ENCODE data around the gene BAIAP2L1. TPM values are rescaled to one million over a fixed set of nuclear protein-coding genes. Genes with fewer than 3 reads are reported as not detected.
"Not testable (repeated sequence)": the region's sequence is repeated elsewhere in the genome, so short reads cannot be mapped to it uniquely, and the experiment has no call there.

Gene BAIAP2L1
- total and polyA plus RNA-seq, 2 donors (not counting 3 experiments of a cell fraction or from before 2014, with no cell fraction given), result 0.32 to 1.1 TPM

- H3K4me1 ChIP-seq (ENCODE audit: control insufficient read depth, extremely low read depth, insufficient read depth, low read length), result peaks cover 13% of the 10 kb centered on the region
- H3K4me2 ChIP-seq (ENCODE audit: insufficient read depth, low read length), result peak overlapping the region; percentile 26
- dilution Hi-C loops (cut with MboI; ENCODE audit: extremely low pct_ligation_motif_present, low sequenced_read_pairs), result no loop called here
- H3K4me3 ChIP-seq (replicated peaks in 1 of 3; ENCODE audit: insufficient read depth in 1 of 3, low read depth in 1 of 3, low read length in 3 of 3), result no peak overlapping the region
- BruUV-seq (replicated peaks), result TSS peak; percentile 97
- H3K9ac ChIP-seq (replicated peaks; ENCODE audit: extremely low read depth, insufficient read depth, low read length), result peak overlapping the region; percentile 26
- peak overlapping the region; percentile 30 for H2AFZ ChIP-seq (ENCODE audit: low read depth, low read length)
- TF ChIP-seq POLR2AphosphoS5 (IDR thresholded peaks at IDR 0.05; ENCODE audit: insufficient read depth, low read depth, low read length) (no peak), GATA2 (IDR thresholded peaks at IDR 0.05; ENCODE audit: insufficient read depth, insufficient read length, low read depth, low read length) (no peak), MAX (IDR thresholded peaks at IDR 0.05; ENCODE audit: insufficient read depth, insufficient read length) (no peak), FOS (IDR thresholded peaks at IDR 0.05; ENCODE audit: borderline replicate concordance, insufficient read depth, low read length) (no peak), EZH2 (IDR thresholded peaks at IDR 0.05; ENCODE audit: borderline replicate concordance, low read depth, low read length, severe bottlenecking) (no peak), CTCF (IDR thresholded peaks at IDR 0.05; ENCODE audit: extremely low read depth in 1 of 2, insufficient read depth in 1 of 2, low read depth in 1 of 2, low read length in 2 of 2) (no peak), POLR2A (IDR thresholded peaks at IDR 0.05; ENCODE audit: low read depth, low read length) (no peak), MYC (IDR thresholded peaks at IDR 0.05; ENCODE audit: low read depth, low read length) (no peak), JUN (IDR thresholded peaks at IDR 0.05; ENCODE audit: borderline replicate concordance, insufficient read depth, insufficient read length, low read depth) (no peak)
- no peaks in the 10 kb centered on the region for H3K79me2 ChIP-seq (ENCODE audit: control insufficient read depth, insufficient read depth, low read length)
- H3K27ac ChIP-seq (ENCODE audit: insufficient read depth, low read depth, low read length), result peak overlapping the region; percentile 74
- no peak for DNase-seq (ENCODE audit: low read depth, low spot score)
- no peaks in the 10 kb centered on the region for H3K9me1 ChIP-seq (replicated peaks; ENCODE audit: control insufficient read depth, extremely low read depth, insufficient read depth, low read length)
- no peaks in the 10 kb centered on the region for H3K9me3 ChIP-seq (replicated peaks; ENCODE audit: control insufficient read depth, insufficient read depth, low read length)
- H3K27me3 ChIP-seq (ENCODE audit: control insufficient read depth in 2 of 2, insufficient read depth in 2 of 2, low read length in 2 of 2), result no peaks in the 10 kb centered on the region
- no peak for FAIRE-seq
- CTCF ChIA-PET, result interaction anchor here (0.8 to 2.1 kb wide), 3 partner anchors 17 to 75 kb away, joined by 3 to 7 read pairs (median 3); partner anchors contain the start of gene BAIAP2L1
- H3K36me3 ChIP-seq (ENCODE audit: control insufficient read depth in 2 of 2, extremely low read depth in 1 of 2, insufficient read depth in 2 of 2, low read length in 2 of 2), result no peaks in the 10 kb centered on the region
- POLR2A ChIA-PET, result no interaction called here
- intact Hi-C loops (cut with micrococcal nuclease), result loop anchor here (5.0 kb wide), 1 partner anchor 136 kb away; the partner anchor contains the start of gene BRI3
- H4K20me1 ChIP-seq (replicated peaks; ENCODE audit: control insufficient read depth, extremely low read depth, insufficient read depth, low read length), result no peaks in the 10 kb centered on the region
These were observed 17.4 kb upstream of the BAIAP2L1 start for GRCh38 chr7:98418271-98418635.

- H3K27me3 ChIP-seq (ENCODE audit: control insufficient read depth in 2 of 2, insufficient read depth in 2 of 2, low read length in 2 of 2); H3K4me3 ChIP-seq (replicated peaks in 1 of 3; ENCODE audit: insufficient read depth in 1 of 3, low read depth in 1 of 3, low read length in 3 of 3); dilution Hi-C loops (cut with MboI; ENCODE audit: extremely low pct_ligation_motif_present, low sequenced_read_pairs); H3K9me1 ChIP-seq (replicated peaks; ENCODE audit: control insufficient read depth, extremely low read depth, insufficient read depth, low read length); DNase-seq (ENCODE audit: low read depth, low spot score); H3K36me3 ChIP-seq (ENCODE audit: control insufficient read depth in 2 of 2, extremely low read depth in 1 of 2, insufficient read depth in 2 of 2, low read length in 2 of 2); H3K27ac ChIP-seq (ENCODE audit: insufficient read depth, low read depth, low read length); H4K20me1 ChIP-seq (replicated peaks; ENCODE audit: control insufficient read depth, extremely low read depth, insufficient read depth, low read length); H3K9ac ChIP-seq (replicated peaks; ENCODE audit: extremely low read depth, insufficient read depth, low read length); H3K9me3 ChIP-seq (replicated peaks; ENCODE audit: control insufficient read depth, insufficient read depth, low read length); POLR2A ChIA-PET; FAIRE-seq; H3K79me2 ChIP-seq (ENCODE audit: control insufficient read depth, insufficient read depth, low read length); H3K4me2 ChIP-seq (ENCODE audit: insufficient read depth, low read length); BruUV-seq (replicated peaks): not testable (repeated sequence)
- intact Hi-C loops (cut with micrococcal nuclease), result loop anchor here (5.0 kb wide), 1 partner anchor 135 kb away; the partner anchor contains the start of gene BRI3
- CTCF ChIA-PET, result interaction anchor here (1.2 to 2.1 kb wide), 2 partner anchors 16 to 22 kb away, joined by 3 to 7 read pairs; partner anchors contain the start of gene BAIAP2L1
- peak overlapping the region; percentile 38 for H2AFZ ChIP-seq (ENCODE audit: low read depth, low read length)
- peaks cover 13% of the 10 kb centered on the region for H3K4me1 ChIP-seq (ENCODE audit: control insufficient read depth, extremely low read depth, insufficient read depth, low read length)
These were observed 16.8 kb upstream of the BAIAP2L1 start for GRCh38 chr7:98417604-98418270.

All from endothelial cell of umbilical vein (primary cell).